Loucy (cell line): Measurements from ENCODE around the gene HSD11B2.

Source experiments
- CTCF ChIP-seq: fragments of 200-600 bp; sonication (generic); conservative IDR thresholded peaks from 2 replicates; pipeline ENCODE4 v1.5.1; 2014; ENCODE audit warnings: mild to moderate bottlenecking, antibody characterized with exemption, low read length
- EZH2phosphoT487 ChIP-seq: fragments of 200-600 bp; IDR thresholded peaks from 2 replicates; pipeline ENCODE4 v1.6.1; 2018; ENCODE audit warnings: antibody characterized with exemption, mild to moderate bottlenecking, moderate library complexity, borderline replicate concordance

GRCh38 chr16:67388591-67388990 lies 42.3 kb upstream of the HSD11B2 start:
- TF ChIP-seq CTCF (no peak), EZH2phosphoT487 (no peak)
